ENCODE data around the gene CCR5AS.

CCR5AS gene

GRCh38 chr3:46314517-46314916 lies 92.3 kb downstream of the CCR5AS start:
- Mint-ChIP-seq H3K27ac (no peak overlapping the region), H3K4me3 (no peak overlapping the region), H3K9me3 (ENCODE audit: low read depth) (peaks cover 13% of the 10 kb centered on the region), H3K4me1 (ENCODE audit: low read depth) (no peaks in the 10 kb centered on the region), H3K27me3 (no peaks in the 10 kb centered on the region), H3K36me3 (peaks cover 8% of the 10 kb centered on the region)

Measured in activated naive CD8-positive, alpha-beta T cell (primary cell).